GM21526 (cell line): ENCODE results near the gene ONECUT2.

Source experiments
- ATAC-seq: cut with Tn5 transposase; IDR thresholded peaks from one replicate; pipeline ENCODE4 v1.9.1; 2021; ENCODE audit warnings: moderate library complexity; ENCODE audit not compliant: unreplicated experiment, low FRiP score

Gene ONECUT2

GRCh38 chr18:57444301-57444759 is 9.2 kb downstream of the ONECUT2 start:
- ATAC-seq: no peak

- no peak for ATAC-seq
Observed at GRCh38 chr18:57445488-57446319, 10.5 kb downstream of the ONECUT2 start.

GRCh38 chr18:57446322-57446721 is 11.1 kb downstream of the ONECUT2 start:
- no peak for ATAC-seq

GRCh38 chr18:57447154-57447621 is 12.0 kb downstream of the ONECUT2 start:
- no peak for ATAC-seq

GRCh38 chr18:57455576-57456129 is 20.5 kb downstream of the ONECUT2 start:
- no peak for ATAC-seq

- ATAC-seq: no peak
Observed at GRCh38 chr18:57461652-57462269, 26.6 kb downstream of the ONECUT2 start.

- no peak for ATAC-seq
Observed at GRCh38 chr18:57466307-57466706, 31.1 kb downstream of the ONECUT2 start.

- ATAC-seq: no peak
Observed at GRCh38 chr18:57466745-57467409, 31.7 kb downstream of the ONECUT2 start.

- no peak for ATAC-seq
Observed at GRCh38 chr18:57469884-57470283, 34.7 kb downstream of the ONECUT2 start.

- no peak for ATAC-seq
Observed at GRCh38 chr18:57475408-57475807, 40.2 kb downstream of the ONECUT2 start.

GRCh38 chr18:57475903-57476302 is 40.7 kb downstream of the ONECUT2 start:
- no peak for ATAC-seq

- no peak for ATAC-seq
Observed at GRCh38 chr18:57480733-57481132, 45.6 kb downstream of the ONECUT2 start.

- no peak for ATAC-seq
Observed at GRCh38 chr18:57497372-57498294, 62.5 kb downstream of the ONECUT2 start.

- no peak for ATAC-seq
Observed at GRCh38 chr18:57498682-57499256, 63.6 kb downstream of the ONECUT2 start.

- no peak for ATAC-seq
Observed at GRCh38 chr18:57502624-57503023, 67.5 kb downstream of the ONECUT2 start.

GRCh38 chr18:57505231-57505630 is 70.1 kb downstream of the ONECUT2 start:
- no peak for ATAC-seq

- ATAC-seq: no peak
Observed at GRCh38 chr18:57516056-57516455, 80.9 kb downstream of the ONECUT2 start.

GRCh38 chr18:57518533-57518932 is 83.4 kb downstream of the ONECUT2 start:
- ATAC-seq: no peak

- ATAC-seq: no peak
Observed at GRCh38 chr18:57519668-57520424, 84.7 kb downstream of the ONECUT2 start.
